Measurements from ENCODE around the gene UBAC2.

- TF ChIP-seq POLR2A (IDR thresholded peaks at IDR 0.05; ENCODE audit: low read depth, low read length) (no peak), TAF1 (IDR thresholded peaks at IDR 0.05; ENCODE audit: borderline replicate concordance, low read depth, low read length) (no peak)
These were observed 216.8 kb downstream of the UBAC2 start for GRCh38 chr13:99417201-99418102.
